ENCODE measurements around the gene GIPC3.

The GIPC3 gene

DNA sequence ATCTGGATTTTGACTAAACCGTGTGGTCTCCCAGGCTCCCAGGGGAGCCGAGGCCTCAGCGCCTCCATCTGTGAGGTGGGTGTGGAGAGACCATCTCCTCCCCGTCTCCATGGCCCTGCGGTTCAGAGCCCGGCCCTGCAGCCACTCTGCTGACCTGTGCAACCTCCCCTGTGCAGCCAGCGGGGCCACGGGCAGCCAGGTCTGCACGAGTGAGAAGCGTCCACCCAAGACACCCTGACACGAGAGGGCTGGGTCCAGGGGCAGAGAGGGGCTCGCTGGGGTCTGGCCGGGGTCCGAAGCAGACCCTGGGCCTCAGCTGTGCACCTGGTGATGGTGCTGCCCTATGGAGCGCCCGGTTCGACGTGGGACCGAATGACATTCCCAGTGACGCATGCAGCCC is 51.7 kb downstream of the GIPC3 start:
- DNase-seq (ENCODE audit: low read depth in 2 of 3, low spot score in 1 of 3), result no peak

DNA sequence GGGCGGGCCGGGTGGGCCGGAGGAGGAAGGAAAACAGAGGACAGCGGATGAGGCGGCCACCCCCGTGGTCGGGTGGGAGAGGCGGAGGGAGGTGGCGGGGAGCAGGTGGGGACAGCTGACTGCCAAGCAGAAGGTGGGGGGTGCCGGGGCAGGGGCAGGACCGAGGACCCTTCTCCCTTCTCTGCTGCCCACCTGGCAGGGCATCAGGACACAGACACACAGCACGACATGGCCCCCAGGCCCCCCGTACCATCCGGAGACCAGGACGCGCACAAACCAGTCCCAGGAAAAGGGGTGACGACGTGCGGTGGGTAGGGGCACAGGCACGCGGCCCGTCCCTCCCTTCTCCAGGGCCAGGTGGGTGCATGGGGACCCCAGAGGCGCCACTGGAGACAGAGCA is 52.3 kb downstream of the GIPC3 start:
- no peak for DNase-seq (ENCODE audit: low read depth in 2 of 3, low spot score in 1 of 3)

DNA sequence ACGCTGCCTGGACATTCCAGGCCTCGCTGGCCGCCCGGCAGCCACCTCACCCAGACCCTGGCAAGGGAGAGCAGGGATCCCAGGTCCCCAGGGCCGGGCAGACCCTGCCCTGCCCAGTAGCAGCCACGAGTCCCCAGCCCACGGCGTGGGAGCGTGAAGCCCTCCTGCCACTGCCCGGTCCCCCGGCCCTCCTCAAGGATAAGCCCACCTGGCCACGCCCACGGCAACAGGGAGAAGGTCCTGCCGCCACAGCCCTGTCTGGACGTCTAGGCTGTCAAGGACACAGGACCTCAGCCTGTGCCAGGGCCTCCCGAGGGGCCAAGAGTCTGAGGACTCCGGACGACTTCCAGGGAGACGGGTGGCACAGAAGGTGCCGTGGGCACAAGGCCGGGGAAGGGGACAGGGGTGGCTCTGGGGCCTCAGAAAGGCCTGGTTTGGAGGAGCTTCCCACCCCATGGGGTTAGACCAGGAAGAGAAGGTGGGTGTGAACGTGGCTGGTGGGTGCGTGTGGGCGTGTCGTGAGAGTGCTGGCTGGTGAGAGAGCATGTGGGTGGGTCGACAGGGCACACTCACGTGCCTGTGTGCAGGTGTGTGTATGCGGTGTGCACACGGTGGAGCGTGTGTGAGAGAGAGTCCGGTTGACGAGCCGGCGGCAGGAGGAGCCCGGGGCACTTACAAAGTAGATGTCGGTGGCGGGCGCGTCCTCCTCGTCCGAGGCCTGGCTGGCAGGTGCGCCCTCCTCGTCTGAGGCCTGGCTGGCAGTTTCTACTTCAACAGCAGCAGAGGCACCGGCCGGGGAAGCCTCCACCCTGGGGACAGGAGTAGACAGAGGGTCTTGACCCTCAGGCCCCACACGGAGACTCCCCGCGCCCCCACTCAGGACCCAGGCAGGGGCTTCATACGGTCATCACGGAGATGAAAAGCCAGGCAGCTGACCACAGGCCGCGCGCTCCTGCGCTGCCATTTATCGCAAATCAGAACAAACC is 53.2 kb downstream of the GIPC3 start:
- DNase-seq (ENCODE audit: low read depth in 2 of 3, low spot score in 1 of 3), result no peak

DNA sequence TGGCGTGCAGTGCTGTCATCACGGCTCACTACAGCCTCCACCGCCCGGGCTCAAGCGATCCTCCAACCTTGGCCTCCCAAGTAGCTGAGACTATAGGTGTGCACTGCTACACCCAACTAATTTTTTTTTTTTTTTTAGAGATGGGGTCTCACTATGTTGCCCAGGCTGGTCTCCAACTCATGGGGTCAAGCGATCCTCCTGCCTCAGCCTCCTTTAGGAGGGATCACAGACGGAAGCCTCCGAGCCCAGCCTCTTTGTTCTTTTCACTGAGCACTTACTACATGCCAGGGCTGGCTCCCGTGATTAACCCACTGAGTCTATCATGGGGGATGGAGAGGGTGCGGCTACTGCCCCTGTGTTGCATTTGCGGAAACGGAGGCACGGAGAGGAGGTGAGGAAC is 54.2 kb downstream of the GIPC3 start:
- no peak for DNase-seq (ENCODE audit: low read depth in 2 of 3, low spot score in 1 of 3)

DNA sequence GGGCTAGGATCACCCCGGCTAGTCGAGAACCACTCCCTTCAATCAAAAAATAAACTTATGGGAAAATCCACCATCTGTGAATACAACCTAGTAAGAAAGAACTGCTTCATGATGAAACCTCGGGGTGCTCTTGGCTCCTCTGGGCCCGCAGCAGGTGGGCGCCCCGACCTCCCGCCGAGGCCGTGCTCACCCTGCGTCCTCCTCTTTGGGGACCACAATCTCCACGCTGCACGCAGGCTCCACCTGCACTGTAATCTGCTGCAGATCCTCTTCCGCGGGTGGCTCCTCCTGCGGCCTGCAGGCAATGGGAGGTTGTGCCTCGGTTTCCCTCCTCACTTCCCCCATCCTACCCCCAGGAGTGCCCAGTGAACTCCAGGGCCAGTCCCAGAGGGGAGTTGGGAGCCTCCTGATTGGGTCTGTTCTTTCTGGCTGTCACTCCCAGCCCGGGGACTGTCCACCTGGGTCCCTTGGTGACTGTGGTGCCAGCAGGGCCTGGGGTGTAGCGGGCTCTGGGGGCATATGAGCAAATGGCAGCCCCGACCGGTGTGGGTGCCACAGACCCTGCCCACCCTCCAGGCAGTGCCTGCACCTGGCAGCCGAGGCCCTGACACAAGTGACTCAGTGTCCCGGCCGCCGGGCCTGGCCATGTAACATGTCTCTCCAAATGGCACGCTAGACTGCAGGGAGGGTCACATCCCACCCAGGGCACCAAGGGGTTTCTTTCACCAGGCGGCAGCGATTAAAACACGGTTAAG is 56.4 kb downstream of the GIPC3 start:
- DNase-seq (ENCODE audit: low read depth in 2 of 3, low spot score in 1 of 3), result no peak

DNA sequence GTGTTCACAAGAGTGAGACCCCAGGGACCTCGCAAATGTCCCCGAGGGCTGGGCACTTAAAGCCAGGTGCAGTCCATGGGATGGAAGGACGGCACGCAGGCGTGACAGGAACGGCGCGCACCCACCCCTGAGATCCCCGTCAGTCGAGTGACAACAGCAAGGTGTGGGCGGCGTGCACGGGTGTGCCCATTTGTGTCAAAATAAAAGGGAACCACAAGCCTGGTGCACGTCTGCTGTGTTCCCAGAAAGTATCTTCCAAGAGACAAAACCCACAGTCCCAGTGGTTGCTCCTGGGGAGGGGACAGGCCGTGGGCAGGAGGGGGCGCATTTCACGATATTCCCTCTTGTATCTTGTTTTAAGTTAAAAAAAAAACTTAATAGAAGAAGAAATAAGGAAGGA is 57.0 kb downstream of the GIPC3 start:
- DNase-seq (ENCODE audit: low read depth in 2 of 3, low spot score in 1 of 3), result no peak

Measured in stimulated activated CD4-positive, alpha-beta T cell treated with anti-CD3 and anti-CD28 coated beads, Interleukin-12 subunit alpha, Interleukin-12 subunit beta, amount 100 ng/mL, for 48 hours (primary cell).